HG03108 (cell line): Measurements from ENCODE around the gene CAMK1D.
"Not testable (repeated sequence)": the region's sequence is repeated elsewhere in the genome, so short reads cannot be mapped to it uniquely, and the experiment has no call there.

Experiments used
- ATAC-seq: cut with Tn5 transposase; IDR thresholded peaks from one replicate; pipeline ENCODE4 v1.9.1; 2021; ENCODE audit warnings: moderate library complexity; ENCODE audit not compliant: unreplicated experiment

CAMK1D gene

GRCh38 chr10:12740813-12741212 is 391.5 kb downstream of the CAMK1D start:
- no peak for ATAC-seq

GRCh38 chr10:12741360-12741804 is 392.0 kb downstream of the CAMK1D start:
- ATAC-seq: no peak

- no peak for ATAC-seq
These were observed 393.4 kb downstream of the CAMK1D start for GRCh38 chr10:12742771-12743170.

- not testable (repeated sequence) for ATAC-seq
These were observed 394.1 kb downstream of the CAMK1D start for GRCh38 chr10:12743466-12743865.

- ATAC-seq: no peak
These were observed 394.6 kb downstream of the CAMK1D start for GRCh38 chr10:12743941-12744340.

- no peak for ATAC-seq
These were observed 398.8 kb downstream of the CAMK1D start for GRCh38 chr10:12748186-12748585.

GRCh38 chr10:12749760-12750478 is 400.6 kb downstream of the CAMK1D start:
- ATAC-seq: no peak

- no peak for ATAC-seq
These were observed 401.3 kb downstream of the CAMK1D start for GRCh38 chr10:12750526-12751201.

GRCh38 chr10:12755075-12755474 is 405.7 kb downstream of the CAMK1D start:
- no peak for ATAC-seq

- ATAC-seq: no peak
These were observed 408.0 kb downstream of the CAMK1D start for GRCh38 chr10:12757351-12757750.

- ATAC-seq: no peak
These were observed 408.9 kb downstream of the CAMK1D start for GRCh38 chr10:12758271-12758670.

- no peak for ATAC-seq
These were observed 416.9 kb downstream of the CAMK1D start for GRCh38 chr10:12766223-12766622.

- no peak for ATAC-seq
These were observed 419.1 kb downstream of the CAMK1D start for GRCh38 chr10:12768156-12769100.

- no peak for ATAC-seq
These were observed 420.1 kb downstream of the CAMK1D start for GRCh38 chr10:12769323-12770044.

- no peak for ATAC-seq
These were observed 422.8 kb downstream of the CAMK1D start for GRCh38 chr10:12771981-12772760.

GRCh38 chr10:12772797-12773587 is 423.6 kb downstream of the CAMK1D start:
- no peak for ATAC-seq

- no peak for ATAC-seq
These were observed 425.0 kb downstream of the CAMK1D start for GRCh38 chr10:12774204-12774894.

GRCh38 chr10:12777840-12778585 is 428.7 kb downstream of the CAMK1D start:
- no peak for ATAC-seq
